GM19372 (cell line): ENCODE data around the gene SORL1.
A peak's percentile ranks its signal among the peaks of the same experiment; 100 is the strongest.

Experiments used
- ATAC-seq: cut with Tn5 transposase; IDR thresholded peaks from one replicate; pipeline ENCODE4 v1.9.1; 2021; ENCODE audit warnings: mild to moderate bottlenecking, low read depth, moderate library complexity; ENCODE audit not compliant: unreplicated experiment

Gene SORL1

DNA sequence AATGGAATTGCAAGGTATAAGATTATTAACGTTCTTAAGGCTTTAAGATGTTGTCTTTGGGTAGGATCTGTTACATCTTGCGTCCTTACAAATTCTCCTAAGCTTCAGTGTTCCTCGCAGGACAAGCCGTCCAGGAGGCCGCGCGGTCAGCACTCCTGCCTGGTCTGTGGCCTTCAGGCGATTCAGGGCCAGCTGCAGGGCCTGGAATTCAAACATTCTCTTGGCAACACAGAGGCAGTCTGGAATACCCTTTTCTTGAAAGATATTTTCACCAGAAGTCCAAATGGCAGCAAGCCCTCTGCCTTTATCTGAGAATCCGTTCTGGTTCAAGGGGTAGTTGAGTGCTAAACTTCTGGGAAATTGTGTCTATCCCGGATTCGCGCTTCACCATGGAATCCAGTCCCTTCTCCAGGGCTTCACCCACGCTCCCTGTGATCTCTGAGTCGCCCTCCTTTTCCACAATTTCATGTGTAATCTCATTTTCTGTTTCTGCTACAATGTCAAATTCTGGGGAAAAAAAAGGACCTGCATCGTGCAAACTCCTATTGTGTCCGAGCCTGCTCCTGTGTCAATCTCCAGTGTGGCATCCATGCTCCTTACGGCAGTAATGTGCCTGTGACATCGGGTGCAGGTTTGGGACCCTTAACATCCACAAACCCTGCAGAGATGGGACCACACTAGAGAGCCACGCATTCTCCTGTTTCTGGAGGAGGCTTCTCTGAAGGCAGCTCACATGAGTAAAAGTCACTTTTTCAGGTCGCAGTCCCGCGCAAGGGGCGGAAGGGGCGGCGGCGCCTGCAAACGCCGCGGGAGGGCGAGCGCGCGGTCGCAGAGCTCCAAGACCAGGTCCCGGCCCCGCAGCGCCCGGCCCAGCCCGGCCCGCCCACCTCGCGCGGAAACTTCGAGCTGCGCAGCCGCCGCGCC is 25.4 kb upstream of the SORL1 start:
- ATAC-seq, result peak; percentile 48

DNA sequence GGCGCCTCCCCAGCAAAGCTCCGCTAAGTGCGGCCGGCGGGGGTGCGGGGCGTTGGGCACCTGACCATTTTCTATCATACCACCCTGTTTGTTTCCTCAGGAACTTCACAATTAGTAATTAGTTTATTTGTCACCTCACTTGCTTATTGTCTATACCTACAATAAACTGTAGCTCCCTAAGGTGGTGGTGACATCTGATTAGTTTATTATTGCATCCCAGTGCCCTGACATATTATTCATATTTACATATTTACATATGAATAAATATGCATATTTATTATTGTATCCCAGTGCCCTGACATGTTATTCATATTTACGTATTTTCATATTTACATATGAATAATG is 24.7 kb upstream of the SORL1 start:
- no peak for ATAC-seq

DNA sequence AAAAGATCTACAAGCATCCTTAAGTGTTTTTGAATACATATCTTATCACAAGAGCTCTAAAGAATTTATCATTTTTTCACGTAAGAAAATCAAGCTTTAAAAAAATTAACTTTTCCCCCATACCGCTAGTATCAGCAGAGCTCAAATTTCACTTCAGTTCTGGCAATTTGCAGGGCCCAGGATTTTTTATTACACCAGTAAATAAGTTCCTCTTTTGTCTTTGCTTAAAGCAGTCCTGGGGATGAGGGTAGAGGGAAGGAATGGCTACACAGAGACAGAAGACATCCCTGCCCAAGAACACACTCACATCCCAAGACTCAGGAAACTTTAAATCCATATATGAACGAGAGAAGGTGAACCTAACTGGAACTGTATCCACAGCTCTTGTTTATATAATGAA is 22.6 kb upstream of the SORL1 start:
- no peak for ATAC-seq

DNA sequence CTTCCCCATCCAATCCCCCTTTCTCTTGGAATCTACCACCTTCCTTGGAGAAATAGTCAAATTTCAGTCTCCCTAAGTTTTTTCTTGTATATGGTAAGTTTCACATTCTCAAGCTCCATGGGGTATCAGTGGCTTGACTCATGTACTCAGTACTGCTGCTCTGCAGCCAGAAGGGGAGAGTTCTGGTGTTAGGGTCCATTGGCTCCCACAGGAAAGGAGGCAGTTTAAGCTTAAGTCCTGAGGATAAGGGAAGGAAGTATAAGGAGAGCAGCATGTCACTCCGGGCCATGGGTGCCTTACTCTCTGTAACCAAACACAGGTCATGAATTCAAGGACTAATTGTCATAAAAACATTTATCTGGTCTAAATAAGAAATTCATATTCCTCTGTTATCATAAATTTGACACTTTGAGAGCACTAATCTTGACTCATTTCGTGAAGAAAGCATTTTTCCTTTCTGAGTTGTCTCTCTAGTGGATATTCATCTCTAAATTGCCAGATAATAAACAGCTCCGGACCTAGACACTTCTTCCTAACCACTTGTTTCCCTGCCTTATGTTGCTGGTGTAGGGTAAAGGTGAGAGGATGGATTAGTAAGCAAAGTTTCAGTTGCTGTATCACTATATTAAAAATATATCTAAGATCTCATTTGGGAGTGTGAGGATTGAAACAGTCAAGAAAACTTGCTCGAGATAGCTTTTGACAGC is 20.1 kb upstream of the SORL1 start:
- ATAC-seq, result no peak

DNA sequence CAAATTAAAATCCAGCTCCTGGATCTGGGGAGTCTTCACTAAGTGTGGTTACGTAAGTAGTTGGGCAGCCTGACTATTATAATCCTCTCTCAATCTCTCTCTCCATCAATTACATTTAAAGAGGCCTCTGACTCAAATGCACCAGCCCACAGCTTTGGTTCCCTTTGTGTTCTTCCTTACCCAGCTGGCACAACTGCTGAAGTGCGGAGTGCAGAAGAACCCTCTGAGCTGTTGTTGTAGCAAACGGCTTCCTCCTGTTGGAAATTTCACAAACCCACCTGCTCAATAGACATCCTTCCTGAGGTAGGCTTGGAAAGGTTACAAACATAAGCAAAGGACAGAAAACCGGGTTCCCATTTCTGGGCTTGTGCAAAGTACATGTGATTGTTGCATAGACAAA is 17.0 kb upstream of the SORL1 start:
- ATAC-seq, result no peak

DNA sequence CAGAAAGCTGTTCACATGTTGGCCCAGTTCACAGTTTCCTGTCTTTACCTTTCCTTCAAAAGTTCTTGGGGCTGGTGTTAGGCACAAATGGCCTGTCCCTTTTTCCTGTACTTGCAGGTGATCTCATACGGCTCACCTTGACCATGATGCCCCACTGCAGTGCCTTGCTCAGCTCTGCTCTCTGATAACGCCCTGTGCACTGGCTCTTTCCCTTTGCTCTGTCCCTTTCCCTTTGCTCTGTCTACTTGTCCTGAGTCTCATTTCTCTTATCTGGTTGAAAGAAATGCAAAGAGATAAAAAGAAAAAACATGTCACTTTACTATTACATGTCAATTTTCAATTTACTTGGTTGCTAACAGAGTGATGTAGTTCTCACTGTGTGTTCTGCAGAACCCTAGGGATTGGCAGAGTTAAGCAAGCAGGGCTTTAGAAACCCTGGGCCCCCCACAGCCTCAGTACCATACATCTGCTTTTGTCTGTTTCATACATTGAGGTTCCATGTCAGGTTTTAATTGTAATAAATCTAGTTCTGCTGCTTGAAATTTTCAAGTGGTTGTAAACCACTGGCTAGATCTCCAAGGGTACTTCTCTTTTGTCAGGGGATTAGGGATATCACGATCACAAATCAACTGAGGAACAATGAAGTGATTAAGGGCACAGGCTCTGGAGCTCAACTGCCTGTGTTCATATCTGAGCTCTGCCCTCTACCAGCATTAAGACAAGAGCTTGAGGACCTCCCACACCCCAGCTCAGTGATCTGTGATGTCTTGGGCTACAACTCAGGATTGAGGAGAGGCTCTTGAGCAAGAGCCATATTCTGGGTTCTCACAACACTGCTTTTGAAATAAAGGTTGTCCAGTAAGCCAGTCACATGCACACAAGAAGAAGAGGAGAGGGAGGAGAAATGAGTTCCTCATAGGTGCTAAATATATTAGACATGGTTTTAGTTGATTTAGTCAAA is 16.3 kb upstream of the SORL1 start:
- ATAC-seq, result no peak

DNA sequence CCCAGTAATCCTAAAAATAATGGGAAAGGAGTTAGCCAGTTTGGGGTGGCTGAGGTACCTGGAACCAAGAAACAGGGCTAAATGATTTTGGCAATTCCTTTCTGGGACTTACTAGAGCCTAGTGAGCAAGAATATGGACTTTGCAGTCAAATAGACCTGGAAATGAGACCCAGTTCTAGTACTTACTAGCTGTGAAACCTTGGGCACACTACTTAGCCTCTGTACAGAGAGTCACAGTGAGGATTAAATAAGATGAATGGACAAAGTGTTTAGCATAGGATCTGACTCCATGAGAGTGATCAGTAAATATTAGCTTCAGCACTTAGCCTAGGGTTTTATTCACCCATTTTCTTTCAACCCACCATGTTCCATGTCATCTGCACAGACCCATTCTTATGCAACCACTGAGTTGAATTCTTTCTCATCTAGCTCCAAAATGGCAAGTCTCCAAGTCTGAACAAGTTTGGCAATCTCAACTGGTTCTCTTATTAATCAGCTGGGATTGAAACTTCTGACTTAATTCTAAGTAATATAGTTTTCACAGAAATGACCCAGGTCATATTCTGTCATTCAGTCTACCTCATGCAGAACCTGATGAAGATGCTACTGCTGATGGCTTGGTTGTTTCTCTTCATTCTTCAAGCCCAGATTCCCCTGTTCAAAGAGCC is 15.0 kb upstream of the SORL1 start:
- no peak for ATAC-seq

DNA sequence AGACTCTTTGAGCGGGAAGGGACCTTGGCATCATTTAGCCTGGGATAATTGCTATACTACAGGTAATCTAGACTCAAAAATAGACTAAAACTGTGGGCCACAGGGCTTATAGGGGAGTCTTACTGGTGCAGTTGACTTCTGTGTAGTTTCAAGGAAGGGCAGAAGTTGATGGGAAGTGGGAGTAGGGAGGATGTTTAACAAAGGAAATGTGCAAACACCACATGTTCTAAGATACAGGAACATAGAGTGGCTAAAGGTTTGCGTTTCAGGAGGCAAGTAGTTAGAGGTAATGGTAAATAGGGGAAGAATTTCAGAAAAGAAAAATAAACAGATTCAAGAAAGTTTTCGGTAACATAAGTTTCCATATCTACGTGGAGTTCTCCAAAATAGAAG is 14.4 kb upstream of the SORL1 start:
- ATAC-seq, result no peak

DNA sequence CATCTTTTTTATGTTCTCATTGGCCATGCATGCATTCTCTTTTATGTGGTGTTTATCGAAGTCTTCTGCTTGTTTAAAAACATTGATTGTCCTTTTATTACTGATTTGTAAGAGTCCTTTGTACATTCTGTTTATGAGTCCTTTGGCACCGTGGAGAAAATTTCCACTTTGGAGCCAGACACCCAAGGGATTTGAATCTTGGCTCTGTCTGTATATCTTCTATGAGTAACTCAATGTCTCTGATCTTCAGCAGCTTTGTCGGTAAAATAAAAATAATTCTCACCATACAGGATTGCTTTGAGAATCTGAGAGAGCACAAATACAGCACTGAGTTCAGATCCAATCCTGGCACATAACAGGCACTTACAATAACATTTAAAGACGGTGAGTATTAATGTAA is 12.8 kb upstream of the SORL1 start:
- ATAC-seq, result no peak

DNA sequence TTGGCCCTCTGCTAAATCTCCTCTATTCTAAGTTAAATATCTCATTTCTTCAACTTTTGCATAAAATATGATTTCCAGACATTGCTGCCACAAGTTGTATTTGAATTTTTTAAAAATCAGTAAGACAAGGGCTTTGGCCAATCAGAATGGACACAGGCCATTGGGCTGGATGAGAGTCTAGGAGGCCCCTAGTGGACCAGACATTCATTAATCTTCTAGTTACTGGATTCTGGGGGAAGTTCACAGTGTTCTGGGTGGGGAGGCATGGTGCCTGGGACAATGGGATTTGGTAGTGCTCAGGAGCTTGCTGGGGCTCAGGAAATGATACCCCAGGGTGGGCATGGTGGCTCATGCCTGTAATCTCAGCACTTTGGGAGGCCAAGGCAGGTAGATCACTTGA is 12.4 kb upstream of the SORL1 start:
- no peak for ATAC-seq

DNA sequence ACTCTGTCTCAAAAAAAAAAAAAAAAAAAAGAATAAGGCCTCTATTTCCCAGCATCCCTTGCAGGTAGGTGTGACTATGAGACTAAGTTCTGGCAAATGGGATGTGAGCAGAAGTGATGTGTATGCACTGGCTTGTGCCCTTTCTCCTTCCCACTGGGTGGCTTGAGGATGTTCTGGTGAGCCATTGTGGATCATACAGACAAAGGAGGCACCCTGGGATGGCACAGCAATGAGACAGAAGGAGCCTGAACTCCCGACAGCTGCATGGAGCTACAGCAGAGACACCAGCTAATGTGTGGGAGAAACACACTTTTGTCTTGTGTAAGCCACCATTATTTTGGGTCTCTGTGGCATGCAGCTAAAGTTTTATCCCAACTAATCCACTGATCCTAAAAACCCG is 10.6 kb upstream of the SORL1 start:
- ATAC-seq, result no peak

DNA sequence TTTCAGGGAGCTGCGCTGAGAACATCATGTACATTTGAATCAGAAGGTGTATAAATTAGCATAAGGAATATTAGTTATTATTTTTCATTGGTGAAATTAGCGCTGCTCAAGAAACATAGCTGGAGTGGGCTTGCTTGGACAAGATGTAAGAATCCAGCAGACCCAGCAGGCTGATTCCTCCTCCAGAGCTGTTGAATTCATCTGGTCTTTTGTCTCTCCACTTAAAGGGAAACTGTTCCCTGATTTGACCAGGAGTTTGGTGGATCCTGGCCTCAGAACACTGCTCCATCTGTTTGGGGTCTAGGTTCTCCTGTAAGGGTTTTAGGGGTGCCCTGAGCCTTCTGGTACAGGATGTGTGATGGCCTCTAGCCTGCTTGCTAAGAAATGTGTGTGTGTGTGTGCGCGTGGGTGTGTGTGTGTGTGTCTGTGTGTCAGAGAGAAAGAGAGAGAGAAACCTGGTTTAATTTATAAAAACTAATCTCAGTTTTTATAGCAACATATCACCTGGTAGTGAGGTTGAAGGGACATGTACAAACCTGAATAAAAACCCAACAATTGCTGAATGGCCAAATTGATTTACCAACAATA is 8.3 kb upstream of the SORL1 start:
- no peak for ATAC-seq

DNA sequence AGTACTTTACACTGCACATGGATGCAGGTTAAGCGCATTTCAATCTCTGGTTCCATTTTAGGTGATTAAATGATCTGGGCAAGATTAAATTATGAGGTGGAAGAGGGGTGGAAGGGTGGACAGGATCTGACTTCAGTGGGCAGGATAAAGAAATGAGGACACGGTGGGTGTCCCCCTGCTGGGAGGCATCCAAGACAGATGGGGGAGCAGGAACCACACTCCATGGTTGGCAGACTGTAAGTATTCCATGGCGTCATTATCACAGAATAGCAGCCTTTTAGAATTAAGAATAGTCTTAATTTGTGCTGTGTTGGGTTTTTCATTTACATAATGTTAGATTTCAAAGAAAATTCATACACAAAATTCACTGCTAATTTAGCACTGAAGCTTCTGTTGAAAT is 7.6 kb upstream of the SORL1 start:
- ATAC-seq, result no peak

DNA sequence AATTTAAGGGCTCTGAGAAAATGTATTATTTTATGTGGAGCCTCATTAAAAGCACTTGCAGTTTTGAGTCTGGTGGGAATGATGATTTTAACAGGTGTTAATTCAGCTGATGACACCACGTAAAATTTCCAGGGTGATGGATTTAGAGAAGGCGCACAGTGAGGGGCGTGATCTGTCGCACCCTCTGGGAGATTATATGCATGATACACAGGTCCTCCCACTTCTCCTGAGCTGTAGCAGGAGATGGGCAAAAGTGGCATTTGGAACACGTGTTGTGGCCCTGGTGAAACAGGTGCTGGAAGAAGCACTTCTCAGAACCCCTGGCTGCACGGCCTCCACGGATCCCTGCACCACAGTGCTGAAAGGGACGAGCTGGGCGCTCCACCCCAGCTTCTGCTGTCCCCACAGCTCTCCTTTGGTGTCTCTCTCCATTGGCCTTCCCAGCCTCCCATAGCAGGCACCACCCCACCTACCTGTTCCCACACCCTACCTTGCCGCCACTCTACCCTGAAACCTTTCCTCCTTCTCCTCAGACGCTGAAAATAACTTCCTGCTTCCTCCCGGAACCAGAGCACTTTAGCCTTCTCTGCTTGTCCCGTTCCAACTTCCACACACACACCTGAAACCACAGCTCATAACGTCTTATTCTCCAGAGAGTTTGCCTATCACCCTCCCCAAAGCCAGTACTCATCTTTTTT is 6.9 kb upstream of the SORL1 start:
- ATAC-seq, result no peak

DNA sequence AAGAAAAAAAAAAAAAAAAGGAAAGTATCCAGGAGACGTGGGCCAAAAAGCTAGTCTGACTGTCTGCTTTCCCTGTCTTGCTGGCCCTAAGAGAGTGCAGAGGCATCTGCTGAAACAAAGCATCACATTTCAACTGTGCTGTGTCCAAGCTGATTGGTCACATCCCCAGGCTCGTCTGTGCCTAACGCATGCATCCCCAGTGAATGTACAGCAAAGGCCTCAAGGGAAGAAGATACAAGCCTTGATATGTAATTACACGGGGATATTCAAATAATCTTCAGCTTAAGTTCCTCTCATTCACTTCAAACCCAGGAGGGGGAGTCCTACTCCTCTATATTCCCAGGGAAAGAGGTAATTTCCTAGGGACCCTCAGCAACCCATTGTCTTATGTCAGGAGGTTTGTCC is 5.4 kb upstream of the SORL1 start:
- no peak for ATAC-seq

DNA sequence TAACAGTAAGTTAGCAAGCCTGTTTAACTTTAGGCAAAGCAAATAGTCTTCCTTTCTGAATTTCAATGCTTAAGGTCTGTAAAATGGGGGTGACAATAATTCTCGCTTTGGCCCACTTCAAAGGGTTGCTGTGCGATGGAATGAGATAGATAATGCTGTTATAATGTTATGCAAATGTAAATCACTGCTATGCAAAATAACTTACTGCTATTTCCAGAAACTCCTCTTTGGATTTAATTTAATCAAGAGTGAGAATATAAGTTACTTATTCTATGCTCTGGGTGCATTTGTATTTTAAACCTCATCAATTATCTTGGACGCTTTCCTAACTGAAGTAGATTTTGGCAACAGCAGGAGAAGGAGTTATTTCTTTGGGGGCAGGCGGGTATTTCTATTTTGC is 4.1 kb upstream of the SORL1 start:
- ATAC-seq, result no peak

DNA sequence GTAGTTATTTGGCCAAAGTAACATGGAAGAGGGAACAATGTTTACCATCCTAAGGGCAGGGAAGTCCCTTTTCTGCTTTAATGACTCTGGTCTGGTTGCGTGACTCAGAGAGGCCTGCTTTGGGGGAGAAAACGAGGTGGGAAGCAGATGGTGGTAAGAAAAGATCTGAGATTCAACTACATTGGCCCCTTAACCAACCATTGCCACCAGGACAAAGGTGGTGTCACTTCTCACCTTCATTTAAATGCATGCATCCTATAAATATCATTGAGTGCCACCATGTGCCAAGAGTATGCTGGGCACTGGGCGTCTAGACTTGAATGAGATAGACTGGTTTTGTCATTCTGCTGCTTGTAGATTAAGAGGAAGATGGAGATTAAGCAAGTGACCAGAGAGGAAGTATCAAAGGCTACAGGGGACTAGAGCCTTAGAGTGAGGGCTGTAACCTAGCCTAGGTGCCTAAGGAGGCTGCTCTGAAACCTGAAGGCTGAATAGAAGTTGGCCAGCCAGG is 3.6 kb upstream of the SORL1 start:
- no peak for ATAC-seq

DNA sequence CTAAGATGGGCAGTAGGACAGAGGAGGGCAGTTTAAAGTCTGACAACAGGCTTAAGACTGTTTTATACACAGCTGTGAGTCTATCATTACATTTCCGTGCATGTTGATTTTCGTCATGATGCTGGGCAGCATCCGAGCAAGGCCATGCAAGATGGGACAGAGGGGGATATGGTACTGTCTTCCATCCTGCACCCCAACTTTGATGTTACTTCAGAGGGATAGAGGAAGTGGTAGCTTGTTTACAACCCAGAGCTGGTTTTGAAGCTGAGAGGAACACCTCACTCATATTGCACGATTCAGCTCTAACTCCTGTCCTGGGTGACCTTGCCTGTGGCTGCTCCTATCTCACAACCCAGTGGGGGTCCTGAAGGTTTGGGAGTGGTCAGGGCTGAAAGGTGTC is 3.0 kb upstream of the SORL1 start:
- no peak for ATAC-seq

DNA sequence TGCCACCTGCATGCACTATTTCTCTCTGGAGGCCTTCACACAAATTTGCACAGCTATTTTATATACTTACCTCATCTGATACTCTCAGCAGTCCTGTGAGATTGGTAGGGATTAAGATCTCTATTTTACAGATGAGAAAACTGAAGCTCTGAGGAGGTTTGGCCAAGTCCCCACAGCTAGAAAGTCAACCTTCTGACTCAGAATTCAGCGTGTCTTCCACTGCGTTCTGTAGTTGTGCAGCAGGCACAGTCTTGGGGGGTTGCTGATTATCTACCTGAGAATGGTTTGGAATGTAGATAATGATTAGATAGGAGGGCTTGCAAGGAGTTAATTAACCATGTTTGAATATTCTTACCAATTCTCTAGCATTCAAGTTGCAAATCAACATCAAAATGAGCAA is 2.5 kb upstream of the SORL1 start:
- no peak for ATAC-seq
